Measurements from ENCODE around the gene OR2J2.
"Not testable (repeated sequence)": the region's sequence is repeated elsewhere in the genome, so short reads cannot be mapped to it uniquely, and the experiment has no call there.

Gene OR2J2

DNA sequence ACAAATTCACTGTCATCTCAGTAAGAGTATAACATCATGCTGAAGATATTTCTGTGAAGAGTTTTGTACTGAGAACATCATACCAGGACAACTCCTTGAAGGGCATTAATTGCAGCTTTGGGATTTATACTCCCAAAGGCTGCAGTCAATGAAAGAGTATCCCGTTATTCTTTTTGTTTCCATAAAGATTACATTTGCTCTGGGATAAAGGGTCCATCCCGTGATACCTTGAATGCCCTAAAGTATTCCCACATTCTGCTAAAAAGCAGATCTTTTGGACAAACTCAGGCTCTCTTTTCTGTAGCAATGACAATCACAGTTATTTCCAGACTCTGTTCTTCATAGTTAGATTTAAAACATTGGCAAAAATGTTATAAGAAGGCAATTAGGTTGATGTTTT, at the start of gene OR2J2:
TSS of gene OR2J2 (plus strand) at position 301 of the 400 bp plus-strand sequence. CDS start 2,729 bp downstream, outside the sequence.
- not testable (repeated sequence) for DNase-seq

DNA sequence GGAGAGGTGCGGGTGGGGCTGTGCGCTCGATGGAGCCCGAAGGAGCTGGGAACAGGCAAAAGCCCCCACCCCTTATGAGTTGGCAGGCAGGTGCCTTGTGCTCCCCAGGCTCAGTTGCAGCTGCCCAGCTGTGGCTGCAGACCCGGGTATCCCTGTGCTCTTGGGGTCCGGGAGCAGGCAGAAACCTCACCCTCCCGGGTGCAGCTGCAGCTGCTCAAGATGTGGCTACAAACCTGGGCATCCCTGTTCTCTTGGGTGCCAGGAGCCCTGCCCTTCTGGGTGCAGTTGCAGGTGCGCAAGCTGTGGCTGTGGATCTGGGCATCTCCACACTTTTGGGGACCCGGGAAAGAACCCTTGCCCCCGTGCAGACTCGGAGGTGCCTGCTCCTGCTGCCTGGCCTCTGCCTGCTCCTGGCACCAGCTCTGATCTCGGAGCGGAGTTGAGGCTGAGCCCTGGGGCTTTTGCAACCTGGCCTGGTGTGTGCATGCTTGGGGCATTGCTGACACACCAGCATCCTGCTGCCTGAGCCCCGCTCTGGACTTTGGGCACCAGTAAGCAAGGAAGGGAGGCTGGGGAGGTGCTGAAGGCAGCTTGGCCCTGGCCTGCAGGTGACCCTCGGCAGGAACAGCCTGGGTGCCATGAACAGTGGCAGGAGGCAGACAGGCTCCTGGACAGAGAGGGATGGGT, 41.2 kb upstream of the OR2J2 start:
- no peak for DNase-seq

DNA sequence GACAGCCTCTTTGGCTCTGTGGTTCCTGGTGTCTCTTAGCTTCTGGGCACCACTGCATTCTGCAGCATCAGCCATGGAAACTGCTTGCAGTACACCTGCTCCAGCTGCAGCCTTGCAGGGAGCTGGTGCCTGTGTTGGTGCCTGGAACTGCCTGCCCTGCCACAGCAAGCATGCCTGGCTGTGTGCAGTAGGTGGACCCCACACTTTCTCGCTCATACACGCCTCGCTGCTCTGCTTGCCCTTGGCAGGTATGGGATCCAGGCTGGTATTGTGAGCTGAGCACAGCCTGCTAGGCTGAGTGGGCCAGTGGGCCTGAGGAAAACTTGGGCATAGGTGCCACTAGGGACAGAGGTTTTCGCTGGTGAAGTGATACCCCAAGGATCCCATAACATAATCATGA, 40.1 kb upstream of the OR2J2 start:
- DNase-seq: no peak

DNA sequence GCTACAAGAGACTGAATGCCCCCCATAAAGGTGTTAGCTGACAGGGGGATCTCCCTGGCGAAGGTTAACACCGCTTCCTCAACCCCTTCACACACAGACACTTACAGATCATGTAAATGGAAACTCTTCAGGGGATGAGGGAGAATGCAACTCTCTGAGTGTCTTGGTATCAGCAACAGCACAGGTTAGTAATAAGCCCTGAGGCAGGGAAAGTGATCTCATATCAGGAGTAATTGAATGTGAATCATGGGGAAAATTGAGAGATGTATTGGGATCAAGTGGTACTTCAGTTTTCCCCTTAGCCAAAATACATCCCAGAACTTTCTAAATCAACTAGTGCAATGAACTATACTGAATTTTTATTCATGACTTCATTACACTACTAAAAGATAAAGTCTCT, 39.0 kb upstream of the OR2J2 start:
- no peak for DNase-seq

DNA sequence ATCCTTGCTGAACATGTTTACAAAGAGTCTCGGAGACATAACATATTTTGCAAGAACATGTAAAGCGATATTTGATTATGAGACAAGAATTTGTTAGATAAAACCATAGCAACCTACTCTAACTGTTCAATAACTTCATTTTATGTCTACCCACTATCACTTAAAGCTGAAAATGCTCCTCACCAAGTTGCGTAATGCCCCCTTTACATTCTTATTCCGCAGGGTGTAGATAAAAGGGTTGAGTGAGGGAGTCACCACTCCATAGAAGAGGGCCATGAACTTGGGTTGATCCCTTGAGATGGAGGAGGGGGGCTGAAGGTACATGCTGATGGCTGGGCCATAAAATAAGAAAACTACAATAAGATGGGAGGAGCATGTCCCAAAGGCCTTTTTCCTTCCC, 33.0 kb upstream of the OR2J2 start:
- DNase-seq: no peak

DNA sequence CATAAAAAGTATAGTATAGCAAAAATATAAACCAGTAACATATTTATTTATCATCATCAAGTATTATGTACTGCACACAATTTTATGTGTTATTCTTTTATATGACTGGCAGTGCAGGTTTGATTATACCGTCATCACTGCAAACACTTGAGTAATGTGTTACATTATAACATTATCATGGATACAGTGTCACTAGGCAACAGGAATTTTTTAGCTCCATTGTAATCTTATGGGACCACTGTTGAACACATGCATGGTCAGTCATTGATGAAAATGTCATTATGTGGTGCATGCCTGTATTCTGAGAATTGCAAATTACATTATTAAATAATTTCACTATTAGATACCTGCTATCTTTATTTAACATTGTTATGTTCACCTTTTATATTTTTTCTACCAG, 29.1 kb upstream of the OR2J2 start:
- DNase-seq: no peak

DNA sequence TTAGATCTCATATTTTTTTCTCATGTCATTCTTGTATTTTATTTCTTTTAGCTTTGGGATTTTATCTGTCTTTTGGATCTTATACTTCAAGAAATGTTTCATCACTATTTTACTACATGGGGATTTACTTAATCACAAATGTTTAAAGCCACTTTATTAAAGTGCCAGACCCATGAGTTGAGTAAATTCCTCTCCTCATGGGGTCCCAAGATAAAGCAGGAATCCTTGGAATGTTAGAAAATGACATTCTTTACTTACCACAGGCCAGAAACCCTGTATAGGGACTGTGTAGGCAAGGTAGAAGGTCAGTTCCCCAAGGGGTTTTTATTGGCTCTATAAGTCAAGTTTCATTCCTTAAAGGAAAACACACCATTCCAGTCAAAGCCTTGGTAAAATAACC, 28.4 kb upstream of the OR2J2 start:
- DNase-seq: no peak

DNA sequence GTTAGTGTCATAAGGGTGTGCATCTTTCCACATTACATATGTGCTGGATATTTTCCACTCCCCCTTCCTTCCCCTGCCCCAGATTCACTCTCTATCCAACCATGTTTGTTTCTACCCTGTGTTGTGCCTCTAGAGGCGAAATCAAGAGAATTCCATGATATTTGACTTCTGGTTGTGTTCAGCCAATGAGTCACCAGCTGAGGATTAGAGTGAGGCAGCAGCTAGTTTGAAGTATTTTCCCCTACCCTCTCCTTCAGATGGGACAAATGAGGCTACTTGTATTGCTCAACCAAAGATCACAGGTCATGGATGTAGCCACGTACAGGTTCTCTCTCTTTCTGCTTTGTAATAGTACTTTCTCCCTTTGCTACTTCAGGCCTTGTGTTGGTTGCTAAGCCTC, 24.5 kb upstream of the OR2J2 start:
- DNase-seq: no peak

DNA sequence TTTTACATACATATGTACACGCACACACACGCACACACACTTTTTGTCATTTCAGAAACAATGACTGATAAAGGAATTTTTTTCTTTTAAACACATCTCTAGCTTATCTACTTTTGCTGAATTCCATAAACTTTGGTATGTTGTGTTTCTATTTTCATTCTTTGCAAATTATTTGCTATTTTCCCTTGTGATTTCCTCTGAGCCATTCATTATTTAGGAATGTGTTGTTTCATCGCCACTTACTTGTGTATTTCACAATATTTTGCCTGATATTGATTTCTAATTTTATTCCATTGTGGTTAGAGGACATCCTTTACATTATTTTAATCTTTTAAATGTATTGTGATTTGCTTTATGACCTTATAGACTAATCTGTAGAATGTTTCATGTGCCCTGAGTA, 23.6 kb upstream of the OR2J2 start:
- DNase-seq: no peak

DNA sequence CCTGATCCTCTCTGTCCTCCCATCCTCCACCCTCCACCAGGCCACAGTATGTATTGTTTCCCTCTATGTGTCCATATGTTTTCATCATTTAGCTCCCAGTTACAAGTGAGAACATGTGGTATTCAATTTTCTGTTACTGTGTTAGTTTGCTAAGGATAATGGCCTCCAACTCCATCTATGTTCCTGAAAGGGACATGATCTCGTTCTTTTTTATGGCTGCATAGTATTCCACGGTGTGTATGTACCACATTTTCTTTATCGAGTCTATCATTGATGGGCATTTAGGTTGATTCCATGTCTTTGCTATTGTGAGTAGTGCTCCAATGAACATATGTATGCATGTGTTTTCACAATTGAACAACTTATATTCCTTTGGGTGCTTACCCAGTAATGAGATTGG, 21.3 kb upstream of the OR2J2 start:
- not testable (repeated sequence) for DNase-seq

DNA sequence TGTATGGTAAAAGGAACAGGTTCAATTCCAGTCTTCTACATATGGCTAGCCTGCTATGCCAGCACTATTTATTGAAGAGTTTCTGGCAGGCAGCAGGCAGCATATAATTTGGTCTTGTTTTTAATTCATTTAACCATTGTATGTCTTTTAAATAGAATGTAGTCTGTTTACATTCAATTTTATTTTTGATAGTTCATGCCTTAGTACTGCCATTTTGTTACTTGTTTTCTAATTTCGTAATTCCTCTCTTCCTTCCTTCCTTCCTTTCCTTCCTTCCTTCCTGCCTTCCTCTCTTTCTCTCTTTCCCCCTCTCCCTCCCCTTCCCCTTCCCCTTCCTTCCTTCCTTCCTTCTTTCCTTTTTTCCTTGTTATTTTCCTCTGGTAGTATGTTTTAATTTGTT, 17.6 kb upstream of the OR2J2 start:
- no peak for DNase-seq

DNA sequence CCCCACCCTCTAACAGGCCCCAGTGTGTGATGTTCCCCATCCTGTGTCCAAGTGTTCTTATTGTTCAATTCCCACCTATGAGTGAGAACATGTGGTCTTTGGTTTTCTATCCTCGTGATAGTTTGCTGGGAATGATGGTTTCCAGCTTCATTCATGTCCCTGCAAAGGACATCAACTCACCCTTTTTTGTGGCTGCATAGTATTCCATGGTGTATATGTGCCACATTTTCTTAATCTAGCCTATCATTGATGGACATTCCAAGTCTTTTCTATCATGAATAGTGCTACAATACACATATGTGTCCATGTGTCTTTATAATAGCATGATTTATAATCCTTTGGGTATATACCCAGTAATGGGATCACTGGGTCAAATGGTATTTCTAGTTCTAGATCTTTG, 15.5 kb upstream of the OR2J2 start:
- DNase-seq: not testable (repeated sequence)

DNA sequence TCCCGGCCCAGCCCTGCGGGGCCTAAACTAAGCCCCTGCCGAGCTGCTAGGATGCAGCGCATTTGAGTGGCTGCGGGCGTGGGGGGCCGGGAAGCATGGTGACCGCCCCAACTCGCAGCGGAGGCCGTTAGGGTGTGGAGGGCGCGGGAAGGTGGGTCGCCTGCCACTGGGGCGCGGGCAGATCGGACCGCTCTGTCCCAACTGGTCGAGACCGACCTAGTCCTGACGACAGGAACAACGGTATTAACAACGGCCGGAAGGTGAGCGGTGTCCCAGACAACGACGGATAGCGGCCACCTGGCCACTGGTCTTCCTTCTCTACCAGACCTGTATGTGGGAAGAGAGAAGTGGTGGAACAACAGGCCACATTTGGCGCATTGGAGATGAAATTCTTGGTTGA, 10.8 kb upstream of the OR2J2 start:
- not testable (repeated sequence) for DNase-seq

DNA sequence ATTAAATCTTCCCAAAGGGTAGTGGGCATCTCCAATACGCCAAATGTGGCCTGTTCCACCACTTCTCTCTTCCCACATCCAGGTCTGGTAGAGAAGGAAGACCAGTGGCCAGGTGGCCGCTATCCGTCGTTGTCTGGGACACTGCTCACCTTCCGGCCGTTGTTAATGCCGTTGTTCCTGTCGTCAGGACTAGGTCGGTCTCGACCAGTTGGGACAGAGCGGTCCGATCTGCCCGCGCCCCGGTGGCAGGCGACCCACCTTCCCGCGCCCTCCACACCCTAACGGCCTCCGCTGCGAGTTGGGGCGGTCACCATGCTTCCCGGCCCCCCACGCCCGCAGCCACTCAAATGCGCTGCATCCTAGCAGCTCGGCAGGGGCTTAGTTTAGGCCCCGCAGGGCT, 5.1 kb upstream of the OR2J2 start:
- DNase-seq: not testable (repeated sequence)

DNA sequence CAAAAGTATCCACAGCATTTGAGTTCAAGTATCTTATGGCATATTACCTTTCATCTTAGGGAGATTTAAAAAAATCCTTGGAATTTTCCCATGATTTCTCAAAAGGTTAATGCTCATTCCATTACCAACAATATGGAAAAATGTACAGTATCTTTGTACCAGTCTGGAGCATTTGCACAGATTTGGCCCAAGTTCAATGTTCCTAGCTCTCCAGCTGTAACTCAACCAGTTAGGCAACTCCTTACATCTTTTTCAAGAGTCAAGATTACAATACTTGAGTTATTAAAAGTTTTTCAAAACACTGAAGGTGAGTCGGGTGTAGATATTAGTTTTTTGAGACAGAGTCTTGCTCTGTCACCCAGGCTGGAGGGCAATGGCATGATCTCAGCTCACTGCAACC, 1.0 kb downstream of the OR2J2 start:
- no peak for DNase-seq

DNA sequence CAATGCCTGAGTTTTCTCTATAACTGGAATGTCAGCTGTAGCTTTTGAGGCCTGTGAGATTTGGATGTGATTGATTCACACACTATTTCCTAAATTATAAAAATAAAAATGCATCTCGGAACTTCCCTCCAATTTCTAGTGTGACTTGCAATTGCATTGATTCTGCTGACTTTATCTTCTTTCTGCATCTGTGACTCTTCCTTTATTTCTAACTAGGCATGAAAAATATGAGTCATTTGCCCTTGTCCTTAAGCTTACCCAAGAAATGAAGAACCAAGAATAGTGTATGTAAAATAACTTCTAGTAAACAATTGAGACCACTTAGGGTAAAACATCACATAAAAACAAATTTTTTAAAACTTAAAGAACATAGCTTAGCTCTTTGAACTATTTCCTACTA, 12.9 kb downstream of the OR2J2 start:
- no peak for DNase-seq

DNA sequence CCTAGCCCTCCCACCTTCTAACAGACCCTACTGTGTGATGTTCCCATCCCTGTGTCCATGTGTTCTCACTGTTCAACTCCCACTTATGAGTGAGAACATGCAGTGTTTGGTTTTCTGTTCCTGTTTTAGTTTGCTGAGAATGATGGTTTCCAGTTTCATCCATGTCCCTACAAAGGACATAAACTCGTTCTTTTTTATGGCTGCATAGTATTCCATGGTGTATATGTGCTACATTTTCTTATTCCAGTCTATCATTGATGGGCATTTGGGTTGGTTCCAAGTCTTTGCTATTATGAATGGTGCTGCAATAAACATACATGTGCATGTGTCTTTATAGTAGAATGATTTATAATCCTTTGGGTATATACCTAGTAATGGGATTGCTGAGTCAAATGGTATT, 18.0 kb downstream of the OR2J2 start:
- not testable (repeated sequence) for DNase-seq

DNA sequence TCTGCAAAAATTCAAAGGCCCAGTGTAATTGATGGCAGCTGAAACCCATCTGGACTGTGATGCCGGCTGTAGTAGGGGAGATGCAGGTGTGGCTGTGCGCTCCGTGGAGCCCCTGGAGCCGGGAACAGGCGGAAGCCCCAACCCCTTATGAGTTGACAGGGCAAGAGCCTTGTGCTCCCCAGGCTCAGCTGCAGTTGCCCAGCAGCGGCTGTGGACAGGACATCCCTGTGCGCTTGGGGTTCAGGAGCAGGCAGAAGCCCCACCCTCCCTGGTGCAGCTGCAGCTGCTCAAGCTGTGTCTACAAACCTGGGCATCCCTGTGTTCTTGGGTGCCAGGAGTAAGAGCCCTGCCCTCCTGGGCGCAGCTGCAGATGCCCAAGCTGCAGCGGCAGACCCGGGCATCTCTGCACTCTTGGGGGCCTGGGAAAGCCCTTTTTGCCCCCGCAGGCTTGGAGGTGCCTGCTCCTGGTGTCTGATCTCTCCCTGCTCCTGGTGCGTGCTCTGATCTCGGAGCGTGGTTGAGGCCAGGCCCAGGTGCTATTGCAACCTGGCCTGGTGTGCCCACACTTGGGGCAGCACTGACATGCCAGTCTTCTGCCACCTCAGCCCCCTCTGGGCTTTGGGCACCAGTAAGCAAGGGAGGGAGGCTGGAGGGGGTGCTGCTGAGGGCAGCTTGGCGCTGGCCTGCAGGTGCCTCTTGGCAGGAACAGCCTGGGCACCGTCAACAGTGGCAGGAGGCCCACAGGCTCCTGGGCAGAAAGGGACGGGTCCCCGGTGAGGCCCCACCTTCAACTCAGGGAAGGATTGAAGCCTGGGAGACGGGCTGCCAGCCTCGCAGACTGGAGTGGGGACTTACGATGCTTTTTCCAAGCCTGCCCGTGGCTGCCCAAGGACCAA, 30.3 kb downstream of the OR2J2 start:
- DNase-seq: no peak

DNA sequence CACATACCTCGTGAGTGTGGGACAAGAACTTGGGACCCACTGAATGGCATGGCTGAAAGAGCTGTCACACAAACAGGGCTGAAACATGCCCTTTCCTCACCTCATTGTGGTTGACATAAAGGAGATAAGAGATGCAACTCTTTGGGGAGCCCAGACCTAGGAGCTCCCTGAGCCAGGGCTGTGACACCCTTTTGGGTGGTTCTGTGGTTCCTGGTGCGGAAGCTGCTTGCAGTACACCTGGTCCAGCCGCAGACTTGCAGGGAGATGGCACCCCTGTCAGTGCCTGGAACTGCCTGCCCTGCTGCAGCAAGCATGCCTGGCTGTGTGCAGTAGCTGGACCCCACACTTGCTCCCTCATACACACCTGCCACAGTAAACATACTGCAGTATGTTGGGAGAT, 31.3 kb downstream of the OR2J2 start:
- no peak for DNase-seq

DNA sequence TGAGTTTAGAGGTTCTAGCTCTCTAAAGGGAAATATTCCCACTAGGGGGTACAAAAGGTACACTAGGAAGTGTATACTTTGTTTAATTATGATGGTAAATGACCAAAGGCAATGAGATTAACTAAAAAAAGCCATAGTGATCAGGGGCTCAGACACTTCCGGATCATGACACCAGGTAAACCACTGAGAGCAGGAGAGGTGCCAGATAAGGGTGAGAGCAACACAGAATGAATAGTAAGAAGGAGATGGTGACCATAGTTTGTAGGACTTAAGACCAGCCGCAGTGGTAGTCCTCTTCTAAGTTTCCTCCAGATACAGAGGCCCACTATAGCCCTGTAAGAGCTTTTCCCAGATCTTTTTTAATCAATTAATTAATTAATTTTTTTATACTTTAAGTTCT, 40.8 kb downstream of the OR2J2 start:
- DNase-seq: no peak

DNA sequence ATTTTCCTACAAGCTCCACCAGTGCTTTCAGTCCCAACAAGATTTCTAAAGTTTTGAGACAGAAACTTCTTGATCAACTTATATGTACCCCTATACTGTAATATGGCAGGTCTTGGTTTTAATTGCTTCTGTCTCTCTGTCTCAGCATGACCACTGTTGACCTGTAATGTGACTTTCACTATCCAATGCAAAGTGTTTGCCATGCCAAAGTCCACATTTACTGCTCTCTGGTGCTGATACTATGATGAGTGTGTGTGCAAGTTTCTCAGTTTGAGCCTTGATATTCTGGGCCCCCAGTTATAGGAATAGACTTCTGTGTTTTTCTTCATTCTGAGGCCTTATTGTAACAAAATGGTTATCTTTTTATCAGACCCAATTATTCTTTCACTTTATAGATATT, 45.8 kb downstream of the OR2J2 start:
- DNase-seq: no peak

DNA sequence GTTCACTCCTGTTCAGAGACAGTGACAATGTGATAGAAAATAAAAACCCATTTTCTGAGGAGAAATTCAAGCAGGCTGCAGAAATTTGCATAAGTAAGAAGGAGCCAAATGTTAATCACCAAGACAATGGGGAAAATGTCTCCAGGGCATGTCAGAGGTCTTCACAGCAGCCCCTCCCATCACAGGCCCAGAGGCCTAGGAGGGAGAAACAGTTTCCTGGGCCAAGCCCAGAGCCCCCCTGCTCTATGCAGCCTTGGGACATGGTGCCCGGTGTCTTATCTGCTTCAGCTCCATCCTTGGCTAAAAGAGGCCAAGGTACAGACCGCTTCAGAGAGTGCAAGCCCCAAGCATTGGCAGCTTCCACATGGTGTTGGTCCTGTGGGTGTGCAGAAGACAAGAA, 46.5 kb downstream of the OR2J2 start:
- DNase-seq: not testable (repeated sequence)

DNA sequence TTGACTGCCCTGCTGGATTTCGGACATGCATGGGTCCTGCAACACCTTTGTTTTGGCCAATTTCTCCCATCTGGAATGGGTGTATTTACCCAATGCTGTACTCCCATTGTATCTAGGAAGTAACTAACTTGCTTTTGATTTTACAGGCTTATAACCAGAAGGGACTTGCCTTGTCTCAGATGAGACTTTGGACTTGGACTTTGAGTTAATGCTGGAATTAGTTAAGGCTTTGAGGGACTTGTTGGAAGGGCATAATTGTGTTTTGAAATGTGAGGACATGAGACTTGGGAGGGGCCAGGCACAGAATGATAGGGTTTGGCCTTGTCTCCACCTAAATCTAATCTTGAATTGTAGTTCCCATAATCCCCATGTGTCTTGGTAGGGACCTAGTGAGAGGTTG, 47.3 kb downstream of the OR2J2 start:
- not testable (repeated sequence) for DNase-seq
